ENCODE measurements around the gene DNAJB13.

The DNAJB13 gene

GRCh38 chr11:73962101-73962705 lies 11.4 kb downstream of the DNAJB13 start:
- no peak for TF ChIP-seq CTCF (IDR thresholded peaks at IDR 0.05)
- no peak overlapping the region for H3K4me3 ChIP-seq
- DNase-seq (ENCODE audit: low spot score), result no peak
- no peak overlapping the region for H3K27ac ChIP-seq

GRCh38 chr11:73963861-73964260 lies 13.0 kb downstream of the DNAJB13 start:
- Histone ChIP-seq H3K27ac (no peak overlapping the region), H3K4me3 (no peak overlapping the region)
- no peak for DNase-seq (ENCODE audit: low spot score)
- no peak for TF ChIP-seq CTCF (IDR thresholded peaks at IDR 0.05)

- TF ChIP-seq CTCF (IDR thresholded peaks at IDR 0.05), result no peak
- Histone ChIP-seq H3K27ac (no peak overlapping the region), H3K4me3 (no peak overlapping the region)
- DNase-seq (ENCODE audit: low spot score), result no peak
Observed at GRCh38 chr11:73965076-73965763, 14.4 kb downstream of the DNAJB13 start.

- no peak for DNase-seq (ENCODE audit: low spot score)
- Histone ChIP-seq H3K4me3 (no peak overlapping the region), H3K27ac (no peak overlapping the region)
- TF ChIP-seq CTCF (IDR thresholded peaks at IDR 0.05), result no peak
Observed at GRCh38 chr11:73965764-73966121, 14.9 kb downstream of the DNAJB13 start.

- no peak overlapping the region for H3K4me3 ChIP-seq
- no peak for DNase-seq (ENCODE audit: low spot score)
- H3K27ac ChIP-seq, result no peak overlapping the region
- TF ChIP-seq CTCF (IDR thresholded peaks at IDR 0.05), result no peak
Observed at GRCh38 chr11:73968356-73968966, 17.6 kb downstream of the DNAJB13 start.

GRCh38 chr11:73969091-73969490 lies 18.3 kb downstream of the DNAJB13 start:
- DNase-seq (ENCODE audit: low spot score), result no peak
- no peak overlapping the region for H3K4me3 ChIP-seq
- H3K27ac ChIP-seq, result no peak overlapping the region
- no peak for TF ChIP-seq CTCF (IDR thresholded peaks at IDR 0.05)

All from coronary artery (tissue), 2 donors.